ENCODE results near the gene GAS5. TPM values are rescaled to one million over a fixed set of nuclear protein-coding genes. Genes with fewer than 3 reads are reported as not detected.

Gene GAS5
- total RNA-seq, 1 experiment from 2014 or later = 798 TPM

- H3K4me2 ChIP-seq (ENCODE audit: low read length) = no peak overlapping the region
- no peaks in the 10 kb centered on the region for H4K20me1 ChIP-seq (ENCODE audit: insufficient read depth)
- CTCF ChIA-PET = no interaction called here
- no peak for TF ChIP-seq ZFX (IDR thresholded peaks at IDR 0.05)
- no peaks in the 10 kb centered on the region for H3K79me2 ChIP-seq (ENCODE audit: insufficient read depth, low read length)
- no peaks in the 10 kb centered on the region for H3K4me1 ChIP-seq (ENCODE audit: control insufficient read depth in 1 of 2, insufficient read depth in 2 of 2, low read length in 2 of 2)
- RAD21 ChIA-PET (ENCODE audit: low non-redundant PET in 1 of 2, low total read pairs in 2 of 2, uncharacterized antibody in 2 of 2, unreplicated experiment in 2 of 2) = no interaction called here
- POLR2A ChIA-PET = interaction anchor here (1.4 kb wide), 1 partner anchor 8 kb away, joined by 4 read pairs; the partner anchor contains the start of genes CENPL and DARS2
- H3K27me3 ChIP-seq (ENCODE audit: insufficient read depth, low read length) = no peaks in the 10 kb centered on the region
- no peaks in the 10 kb centered on the region for H3K9me2 ChIP-seq (ENCODE audit: insufficient read depth)
- DNase-seq (ENCODE audit: low read depth, low spot score) (no peak), ATAC-seq (no peak)
- no peaks in the 10 kb centered on the region for H3K9me3 ChIP-seq (ENCODE audit: control insufficient read depth in 1 of 2, insufficient read depth in 1 of 2, low read depth in 1 of 2, low read length in 2 of 2)
- H3K36me3 ChIP-seq (ENCODE audit: control insufficient read depth in 1 of 2, insufficient read depth in 2 of 2, low read length in 2 of 2) = peaks cover 0 to 8% of the 10 kb centered on the region in 2 experiments; a peak in 2 of 4 replicates
- no peak overlapping the region for H2AFZ ChIP-seq (ENCODE audit: low read depth, low read length, poor library complexity, severe bottlenecking)
- no peak overlapping the region for H3K27ac ChIP-seq (ENCODE audit: low read depth, low read length)
- intact Hi-C loops (cut with micrococcal nuclease) = no loop called here
- H3K9ac ChIP-seq (ENCODE audit: low read length) = no peak overlapping the region
- no peak overlapping the region for H3K4me3 ChIP-seq (replicated peaks in 1 of 2; ENCODE audit: low read depth in 1 of 2, low read length in 2 of 2)
- no TSS peak for BruUV-seq (replicated peaks)
Measured at GRCh38 chr1:173832748-173833147, 35.0 kb downstream of the GAS5 start.

DNA sequence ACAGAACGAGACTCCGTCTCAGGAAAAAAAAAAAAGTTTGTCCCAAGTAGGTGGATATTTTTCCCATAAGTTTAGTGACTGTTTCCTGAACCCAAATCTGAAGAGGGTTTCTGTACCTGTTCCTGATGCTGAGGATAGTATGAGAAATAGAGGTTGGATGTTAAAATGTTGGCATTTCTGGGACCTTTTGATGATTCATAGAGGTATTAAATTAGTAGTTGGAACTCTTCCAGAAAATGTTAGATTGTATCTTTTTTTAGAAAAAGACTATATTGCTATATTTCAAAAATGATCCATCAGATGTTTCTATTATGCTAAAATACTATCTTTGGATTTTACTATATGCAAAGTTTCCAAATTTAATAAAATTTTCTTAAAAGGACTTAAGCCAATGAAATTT, 40.2 kb downstream of the GAS5 start:
- Histone ChIP-seq H3K4me1 (ENCODE audit: control insufficient read depth in 1 of 2, insufficient read depth in 2 of 2, low read length in 2 of 2) (peaks cover 2 to 7% of the 10 kb centered on the region in 2 experiments; a peak in 2 of 4 replicates), H3K36me3 (ENCODE audit: control insufficient read depth in 1 of 2, insufficient read depth in 2 of 2, low read length in 2 of 2) (peaks cover 0 to 2% of the 10 kb centered on the region in 2 experiments; a peak in 1 of 4 replicates), H3K27ac (ENCODE audit: low read depth, low read length) (no peak overlapping the region), H2AFZ (ENCODE audit: low read depth, low read length, poor library complexity, severe bottlenecking) (no peak overlapping the region), H3K9ac (ENCODE audit: low read length) (no peak overlapping the region), H3K4me2 (ENCODE audit: low read length) (no peak overlapping the region), H3K27me3 (ENCODE audit: insufficient read depth, low read length) (no peaks in the 10 kb centered on the region), H3K4me3 (replicated peaks in 1 of 2; ENCODE audit: low read depth in 1 of 2, low read length in 2 of 2) (no peak overlapping the region), H3K79me2 (ENCODE audit: insufficient read depth, low read length) (peaks cover 14% of the 10 kb centered on the region), H3K9me3 (ENCODE audit: control insufficient read depth in 1 of 2, insufficient read depth in 1 of 2, low read depth in 1 of 2, low read length in 2 of 2) (no peaks in the 10 kb centered on the region), H3K9me2 (ENCODE audit: insufficient read depth) (no peaks in the 10 kb centered on the region), H4K20me1 (ENCODE audit: insufficient read depth) (no peaks in the 10 kb centered on the region)
- ATAC-seq (no peak), DNase-seq (ENCODE audit: low read depth, low spot score) (no peak)
- intact Hi-C loops (cut with micrococcal nuclease) = loop anchor here (10.0 kb wide), 1 partner anchor 113 kb away; the partner anchor contains the start of gene KLHL20
- POLR2A ChIA-PET = no interaction called here
- BruUV-seq (replicated peaks) = no TSS peak
- TF ChIP-seq, protein P1, sequence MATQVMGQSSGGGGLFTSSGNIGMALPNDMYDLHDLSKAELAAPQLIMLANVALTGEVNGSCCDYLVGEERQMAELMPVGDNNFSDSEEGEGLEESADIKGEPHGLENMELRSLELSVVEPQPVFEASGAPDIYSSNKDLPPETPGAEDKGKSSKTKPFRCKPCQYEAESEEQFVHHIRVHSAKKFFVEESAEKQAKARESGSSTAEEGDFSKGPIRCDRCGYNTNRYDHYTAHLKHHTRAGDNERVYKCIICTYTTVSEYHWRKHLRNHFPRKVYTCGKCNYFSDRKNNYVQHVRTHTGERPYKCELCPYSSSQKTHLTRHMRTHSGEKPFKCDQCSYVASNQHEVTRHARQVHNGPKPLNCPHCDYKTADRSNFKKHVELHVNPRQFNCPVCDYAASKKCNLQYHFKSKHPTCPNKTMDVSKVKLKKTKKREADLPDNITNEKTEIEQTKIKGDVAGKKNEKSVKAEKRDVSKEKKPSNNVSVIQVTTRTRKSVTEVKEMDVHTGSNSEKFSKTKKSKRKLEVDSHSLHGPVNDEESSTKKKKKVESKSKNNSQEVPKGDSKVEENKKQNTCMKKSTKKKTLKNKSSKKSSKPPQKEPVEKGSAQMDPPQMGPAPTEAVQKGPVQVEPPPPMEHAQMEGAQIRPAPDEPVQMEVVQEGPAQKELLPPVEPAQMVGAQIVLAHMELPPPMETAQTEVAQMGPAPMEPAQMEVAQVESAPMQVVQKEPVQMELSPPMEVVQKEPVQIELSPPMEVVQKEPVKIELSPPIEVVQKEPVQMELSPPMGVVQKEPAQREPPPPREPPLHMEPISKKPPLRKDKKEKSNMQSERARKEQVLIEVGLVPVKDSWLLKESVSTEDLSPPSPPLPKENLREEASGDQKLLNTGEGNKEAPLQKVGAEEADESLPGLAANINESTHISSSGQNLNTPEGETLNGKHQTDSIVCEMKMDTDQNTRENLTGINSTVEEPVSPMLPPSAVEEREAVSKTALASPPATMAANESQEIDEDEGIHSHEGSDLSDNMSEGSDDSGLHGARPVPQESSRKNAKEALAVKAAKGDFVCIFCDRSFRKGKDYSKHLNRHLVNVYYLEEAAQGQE (IDR thresholded peaks at IDR 0.05; ENCODE audit: low read depth) = no peak
- RAD21 ChIA-PET (ENCODE audit: low non-redundant PET in 1 of 2, low total read pairs in 2 of 2, uncharacterized antibody in 2 of 2, unreplicated experiment in 2 of 2) = no interaction called here
- CTCF ChIA-PET = no interaction called here

All from HCT116 (cell line).